ENCODE results near the gene EFNA2. TPM values are rescaled to one million over a fixed set of nuclear protein-coding genes. Genes with fewer than 3 reads are reported as not detected.

EFNA2 gene
- total RNA-seq, 6 experiments from 2014 or later = 4.2 to 10.3 (median 5.6) TPM

- ATAC-seq (peak in 3 of 4 donors; percentile 27 to 42 (median 41)), DNase-seq (no peak)
- Histone ChIP-seq H3K9me3 (no peaks in the 10 kb centered on the region), H3K27ac (no peak overlapping the region), H3K27me3 (no peaks in the 10 kb centered on the region), H3K4me3 (no peak overlapping the region), H3K36me3 (no peaks in the 10 kb centered on the region), H3K4me1 (peaks cover 0 to 19% (median 6%) of the 10 kb centered on the region in 4 donors)
- WGBS (ENCODE audit: insufficient coverage, low coverage, low lambda C conversion rate, missing lambda C conversion rate) = 3% methylated on average over 10 of the region's 82 CpGs
- TF ChIP-seq CTCF (IDR thresholded peaks at IDR 0.05) = no peak
- TF ChIP-seq POLR2A (IDR thresholded peaks at IDR 0.05) = no peak
- intact Hi-C loops (cut with DNase I) = loop anchor here in 1 of 2 donors (10.0 kb wide), 1 partner anchor 69 kb away; no protein-coding TSS in a partner anchor
Observed at GRCh38 chr19:1295169-1296012, 9.7 kb downstream of the EFNA2 start.

GRCh38 chr19:1296078-1296477 is 10.4 kb downstream of the EFNA2 start:
- no peak overlapping the region for H3K27ac ChIP-seq
- no peaks in the 10 kb centered on the region for H3K36me3 ChIP-seq
- H3K4me3 ChIP-seq = no peak overlapping the region
- DNase-seq (no peak), ATAC-seq (no peak)
- no peak for TF ChIP-seq CTCF (IDR thresholded peaks at IDR 0.05)
- TF ChIP-seq POLR2A (IDR thresholded peaks at IDR 0.05) = no peak
- intact Hi-C loops (cut with DNase I) = loop anchor here in 1 of 2 donors (10.0 kb wide), 1 partner anchor 69 kb away; no protein-coding TSS in a partner anchor
- no CpG with 5 or more reads among the region's 13 CpGs for WGBS (ENCODE audit: insufficient coverage, low coverage, low lambda C conversion rate, missing lambda C conversion rate)
- peaks cover 0 to 17% (median 6%) of the 10 kb centered on the region in 4 donors for H3K4me1 ChIP-seq
- no peaks in the 10 kb centered on the region for H3K27me3 ChIP-seq
- no peaks in the 10 kb centered on the region for H3K9me3 ChIP-seq

- Histone ChIP-seq H3K27ac (no peak overlapping the region), H3K4me1 (peaks cover 0 to 11% (median 2%) of the 10 kb centered on the region in 4 donors), H3K4me3 (no peak overlapping the region), H3K9me3 (no peaks in the 10 kb centered on the region), H3K36me3 (no peaks in the 10 kb centered on the region), H3K27me3 (no peaks in the 10 kb centered on the region)
- no peak for ATAC-seq
- intact Hi-C loops (cut with DNase I) = loop anchor here in 1 of 2 donors (10.0 kb wide), 1 partner anchor 68 kb away; no protein-coding TSS in a partner anchor
- no peak for DNase-seq
- 77% methylated on average over 10 of the region's 24 CpGs for WGBS (ENCODE audit: insufficient coverage, low coverage, low lambda C conversion rate, missing lambda C conversion rate)
- TF ChIP-seq POLR2A (IDR thresholded peaks at IDR 0.05) (no peak), CTCF (IDR thresholded peaks at IDR 0.05) (no peak)
Observed at GRCh38 chr19:1296575-1297271, 11.1 kb downstream of the EFNA2 start.

GRCh38 chr19:1298235-1298634 is 12.6 kb downstream of the EFNA2 start:
- ATAC-seq = no peak
- 81% methylated on average over 2 of the region's 8 CpGs for WGBS (ENCODE audit: insufficient coverage, low coverage, low lambda C conversion rate, missing lambda C conversion rate)
- H3K4me1 ChIP-seq = peaks cover 0 to 4% (median 0%) of the 10 kb centered on the region in 4 donors
- H3K4me3 ChIP-seq = no peak overlapping the region
- H3K36me3 ChIP-seq = no peaks in the 10 kb centered on the region
- no peak overlapping the region for H3K27ac ChIP-seq
- TF ChIP-seq CTCF (IDR thresholded peaks at IDR 0.05) = no peak
- TF ChIP-seq POLR2A (IDR thresholded peaks at IDR 0.05) = no peak
- H3K27me3 ChIP-seq = no peaks in the 10 kb centered on the region
- DNase-seq = no peak
- no peaks in the 10 kb centered on the region for H3K9me3 ChIP-seq
- intact Hi-C loops (cut with DNase I) = loop anchor here in 1 of 2 donors (10.0 kb wide), 1 partner anchor 67 kb away; no protein-coding TSS in a partner anchor
